OCI-LY3 (cell line): ENCODE data around the gene OLA1.

ENCODE experiments used
- CTCF ChIP-seq: fragments of 200-600, 300-600 bp; sonication (generic); IDR thresholded peaks from 2 replicates; pipeline ENCODE4 v1.5.1; 2014; ENCODE audit warnings: antibody characterized with exemption, low read length, low read depth
- EZH2phosphoT487 ChIP-seq: fragments of 200-600 bp; shearing (Covaris generic); IDR thresholded peaks from 2 replicates; pipeline ENCODE4 v1.6.1; 2018; ENCODE audit warnings: antibody characterized with exemption, mixed run types, low read depth

DNA sequence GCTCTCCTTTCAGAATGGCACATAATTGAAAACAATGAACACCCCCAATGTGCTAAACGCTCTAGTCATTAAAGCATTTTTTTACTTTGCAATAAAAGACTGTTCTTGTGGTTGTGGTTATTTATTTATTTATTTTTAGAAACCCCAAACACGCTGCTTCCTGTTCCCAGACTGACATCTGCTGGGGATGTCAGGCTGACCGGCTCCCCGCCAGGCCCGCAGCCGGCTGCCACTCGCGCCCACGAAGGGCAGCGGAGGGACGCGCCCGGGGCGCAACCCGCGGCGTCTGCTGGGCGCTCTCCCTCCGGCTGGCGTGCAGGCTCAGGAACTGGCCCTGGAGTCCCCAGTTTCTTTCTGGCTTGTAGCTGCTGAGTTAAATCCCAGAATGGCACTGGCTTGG is 200.1 kb downstream of the OLA1 start:
- TF ChIP-seq CTCF (no peak), EZH2phosphoT487 (no peak)
